ENCODE measurements around the gene CTAGE4. TPM values are rescaled to one million over a fixed set of nuclear protein-coding genes. Genes with fewer than 3 reads are reported as not detected.
"Not testable (repeated sequence)": the region's sequence is repeated elsewhere in the genome, so short reads cannot be mapped to it uniquely, and the experiment has no call there.

The CTAGE4 gene, protein sequence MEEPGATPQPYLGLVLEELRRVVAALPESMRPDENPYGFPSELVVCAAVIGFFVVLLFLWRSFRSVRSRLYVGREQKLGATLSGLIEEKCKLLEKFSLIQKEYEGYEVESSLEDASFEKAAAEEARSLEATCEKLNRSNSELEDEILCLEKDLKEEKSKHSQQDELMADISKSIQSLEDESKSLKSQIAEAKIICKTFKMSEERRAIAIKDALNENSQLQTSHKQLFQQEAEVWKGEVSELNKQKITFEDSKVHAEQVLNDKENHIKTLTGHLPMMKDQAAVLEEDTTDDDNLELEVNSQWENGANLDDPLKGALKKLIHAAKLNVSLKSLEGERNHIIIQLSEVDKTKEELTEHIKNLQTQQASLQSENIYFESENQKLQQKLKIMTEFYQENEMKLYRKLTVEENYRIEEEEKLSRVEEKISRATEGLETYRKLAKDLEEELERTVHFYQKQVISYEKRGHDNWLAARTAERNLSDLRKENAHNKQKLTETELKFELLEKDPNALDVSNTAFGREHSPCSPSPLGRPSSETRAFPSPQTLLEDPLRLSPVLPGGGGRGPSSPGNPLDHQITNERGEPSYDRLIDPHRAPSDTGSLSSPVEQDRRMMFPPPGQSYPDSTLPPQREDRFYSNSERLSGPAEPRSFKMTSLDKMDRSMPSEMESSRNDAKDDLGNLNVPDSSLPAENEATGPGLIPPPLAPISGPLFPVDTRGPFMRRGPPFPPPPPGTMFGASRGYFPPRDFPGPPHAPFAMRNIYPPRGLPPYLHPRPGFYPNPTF
- polyA plus RNA-seq (2012; ENCODE audit: insufficient read length, low read depth) = not detected

DNA sequence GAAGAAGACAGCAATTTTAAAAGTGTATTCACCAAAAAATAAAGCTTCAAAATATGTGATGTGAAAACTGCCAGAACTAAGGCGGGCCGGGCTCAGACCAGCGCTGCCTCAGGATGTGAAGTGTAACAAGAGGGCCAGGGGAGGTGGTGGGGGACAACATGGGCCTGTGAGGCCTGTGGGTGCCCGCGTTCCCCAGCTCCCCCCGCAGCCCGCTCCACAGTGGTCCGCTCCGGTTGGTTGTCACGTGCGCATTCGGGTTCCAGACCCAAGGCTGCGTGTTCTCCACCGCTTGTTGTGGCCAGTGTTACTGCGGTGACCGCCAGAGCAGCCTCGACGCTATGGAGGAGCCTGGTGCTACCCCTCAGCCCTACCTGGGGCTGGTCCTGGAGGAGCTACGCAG lies at the start of gene CTAGE4:
Gene CTAGE4, plus strand, starts transcription at position 301 of the 400 bp plus-strand sequence. Its CDS starts 38 bp downstream, at position 339.
- TF ChIP-seq SIN3A (IDR thresholded peaks at IDR 0.05; ENCODE audit: borderline replicate concordance, insufficient read depth, low read length); FOXP2 (optimal IDR thresholded peaks at IDR 0.05; ENCODE audit: borderline replicate concordance, extremely low read depth, extremely low read length, insufficient read depth): not testable (repeated sequence)
- TF ChIP-seq, protein P1, sequence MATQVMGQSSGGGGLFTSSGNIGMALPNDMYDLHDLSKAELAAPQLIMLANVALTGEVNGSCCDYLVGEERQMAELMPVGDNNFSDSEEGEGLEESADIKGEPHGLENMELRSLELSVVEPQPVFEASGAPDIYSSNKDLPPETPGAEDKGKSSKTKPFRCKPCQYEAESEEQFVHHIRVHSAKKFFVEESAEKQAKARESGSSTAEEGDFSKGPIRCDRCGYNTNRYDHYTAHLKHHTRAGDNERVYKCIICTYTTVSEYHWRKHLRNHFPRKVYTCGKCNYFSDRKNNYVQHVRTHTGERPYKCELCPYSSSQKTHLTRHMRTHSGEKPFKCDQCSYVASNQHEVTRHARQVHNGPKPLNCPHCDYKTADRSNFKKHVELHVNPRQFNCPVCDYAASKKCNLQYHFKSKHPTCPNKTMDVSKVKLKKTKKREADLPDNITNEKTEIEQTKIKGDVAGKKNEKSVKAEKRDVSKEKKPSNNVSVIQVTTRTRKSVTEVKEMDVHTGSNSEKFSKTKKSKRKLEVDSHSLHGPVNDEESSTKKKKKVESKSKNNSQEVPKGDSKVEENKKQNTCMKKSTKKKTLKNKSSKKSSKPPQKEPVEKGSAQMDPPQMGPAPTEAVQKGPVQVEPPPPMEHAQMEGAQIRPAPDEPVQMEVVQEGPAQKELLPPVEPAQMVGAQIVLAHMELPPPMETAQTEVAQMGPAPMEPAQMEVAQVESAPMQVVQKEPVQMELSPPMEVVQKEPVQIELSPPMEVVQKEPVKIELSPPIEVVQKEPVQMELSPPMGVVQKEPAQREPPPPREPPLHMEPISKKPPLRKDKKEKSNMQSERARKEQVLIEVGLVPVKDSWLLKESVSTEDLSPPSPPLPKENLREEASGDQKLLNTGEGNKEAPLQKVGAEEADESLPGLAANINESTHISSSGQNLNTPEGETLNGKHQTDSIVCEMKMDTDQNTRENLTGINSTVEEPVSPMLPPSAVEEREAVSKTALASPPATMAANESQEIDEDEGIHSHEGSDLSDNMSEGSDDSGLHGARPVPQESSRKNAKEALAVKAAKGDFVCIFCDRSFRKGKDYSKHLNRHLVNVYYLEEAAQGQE (IDR thresholded peaks at IDR 0.05; ENCODE audit: insufficient read depth in 1 of 2, low read depth in 2 of 2, low read length in 2 of 2) = not testable (repeated sequence)

DNA sequence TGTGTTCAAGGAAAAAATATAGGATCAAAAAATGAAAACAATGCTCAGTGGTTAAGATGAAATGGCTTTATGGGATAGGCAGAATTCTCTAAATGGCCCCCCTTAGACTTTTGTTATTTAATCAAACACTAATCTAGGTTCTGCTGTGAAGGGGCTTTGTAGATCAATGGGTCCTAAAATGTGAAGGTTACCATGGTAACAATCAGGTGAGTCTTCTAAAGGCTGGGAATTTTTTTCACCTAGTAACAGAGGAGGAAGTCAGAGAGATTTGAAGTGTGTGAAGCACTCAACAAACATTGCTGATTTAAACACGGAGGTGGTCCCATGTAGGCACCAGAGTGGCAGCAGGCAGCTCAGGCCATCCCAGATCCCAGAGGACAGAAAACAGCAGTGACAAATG lies 49.1 kb upstream of the CTAGE4 start:
- TF ChIP-seq FOXP2 (optimal IDR thresholded peaks at IDR 0.05; ENCODE audit: borderline replicate concordance, extremely low read depth, extremely low read length, insufficient read depth) = no peak
- TF ChIP-seq POLR2AphosphoS5 (IDR thresholded peaks at IDR 0.05; ENCODE audit: low read depth, low read length) = no peak
- TF ChIP-seq, protein P1 (IDR thresholded peaks at IDR 0.05; ENCODE audit: insufficient read depth in 1 of 2, low read depth in 2 of 2, low read length in 2 of 2) = no peak
- no peak for TF ChIP-seq TAF1 (IDR thresholded peaks at IDR 0.05; ENCODE audit: borderline replicate concordance, insufficient read depth, low read length)
- TF ChIP-seq SIN3A (IDR thresholded peaks at IDR 0.05; ENCODE audit: borderline replicate concordance, insufficient read depth, low read length) = no peak

DNA sequence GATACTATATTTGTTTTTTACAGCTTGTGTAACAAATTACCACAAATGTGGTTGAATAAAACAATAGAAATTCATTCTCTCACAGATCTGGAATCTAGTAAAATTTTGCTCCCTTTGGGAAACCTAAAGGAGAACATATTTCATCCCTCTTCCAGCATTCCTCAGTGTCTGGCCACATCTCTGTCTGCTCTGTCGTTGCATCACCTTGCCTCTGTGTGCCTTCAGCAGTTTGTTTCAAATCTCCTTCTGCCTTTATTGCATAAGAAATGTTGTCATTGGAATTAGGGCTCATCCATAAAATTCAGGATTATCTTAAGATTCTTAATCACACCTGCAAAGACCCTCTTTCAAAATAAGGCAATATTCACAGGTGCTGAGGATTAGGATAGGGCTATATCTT lies 45.8 kb upstream of the CTAGE4 start:
- TF ChIP-seq FOXP2 (optimal IDR thresholded peaks at IDR 0.05; ENCODE audit: borderline replicate concordance, extremely low read depth, extremely low read length, insufficient read depth) (no peak), TAF1 (IDR thresholded peaks at IDR 0.05; ENCODE audit: borderline replicate concordance, insufficient read depth, low read length) (no peak), POLR2AphosphoS5 (IDR thresholded peaks at IDR 0.05; ENCODE audit: low read depth, low read length) (no peak), SIN3A (IDR thresholded peaks at IDR 0.05; ENCODE audit: borderline replicate concordance, insufficient read depth, low read length) (no peak)
- TF ChIP-seq, protein P1 (IDR thresholded peaks at IDR 0.05; ENCODE audit: insufficient read depth in 1 of 2, low read depth in 2 of 2, low read length in 2 of 2) = no peak

DNA sequence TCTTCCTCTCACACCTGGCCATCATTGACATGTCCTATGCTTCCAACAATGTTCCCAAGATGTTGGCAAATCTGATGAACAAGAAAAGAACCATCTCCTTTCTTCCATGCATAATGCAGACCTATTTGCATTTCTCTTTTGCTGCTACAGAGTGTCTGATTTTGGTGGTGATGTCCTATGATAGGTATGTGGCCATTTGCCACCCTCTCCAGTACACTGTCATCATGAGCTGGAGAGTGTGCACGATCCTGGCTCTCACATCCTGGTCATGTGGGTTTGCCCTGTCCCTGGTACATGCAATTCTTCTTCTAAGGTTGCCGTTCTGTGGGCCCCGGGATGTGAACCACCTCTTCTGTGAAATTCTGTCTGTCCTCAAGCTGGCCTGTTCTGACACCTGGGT lies 41.1 kb upstream of the CTAGE4 start:
- no peak for TF ChIP-seq TAF1 (IDR thresholded peaks at IDR 0.05; ENCODE audit: borderline replicate concordance, insufficient read depth, low read length)
- TF ChIP-seq POLR2AphosphoS5 (IDR thresholded peaks at IDR 0.05; ENCODE audit: low read depth, low read length) = no peak
- TF ChIP-seq SIN3A (IDR thresholded peaks at IDR 0.05; ENCODE audit: borderline replicate concordance, insufficient read depth, low read length) = no peak
- no peak for TF ChIP-seq FOXP2 (optimal IDR thresholded peaks at IDR 0.05; ENCODE audit: borderline replicate concordance, extremely low read depth, extremely low read length, insufficient read depth)
- TF ChIP-seq, protein P1 (IDR thresholded peaks at IDR 0.05; ENCODE audit: insufficient read depth in 1 of 2, low read depth in 2 of 2, low read length in 2 of 2) = no peak
